SK-N-SH treated with all-trans-retinoic acid at 6 μM for 48 hours (cell line): Measurements from ENCODE around the gene OR7D4.

Experiments
- ATAC-seq: fragments of 200-7000 bp; cut with Tn5 transposase; 3 replicates; pipeline ENCODE4 v1.9.1; 2020; ENCODE audit warnings: mild to moderate bottlenecking, moderate library complexity
- CREB5 ChIP-seq: fragments of 250-450 bp; sonication (Bioruptor Pico); IDR thresholded peaks from 2 replicates; pipeline ENCODE4 v1.5.1; 2020; ENCODE audit warnings: low read depth, mild to moderate bottlenecking, moderate library complexity
- CSDC2 ChIP-seq: fragments of 250-450 bp; sonication (Bioruptor Pico); IDR thresholded peaks from 2 replicates; pipeline ENCODE4 v1.5.0; 2020; ENCODE audit warnings: mild to moderate bottlenecking, moderate library complexity
- ESRRG ChIP-seq: fragments of 250-450 bp; sonication (Bioruptor Pico); IDR thresholded peaks from 2 replicates; pipeline ENCODE4 v1.6.1; 2021; ENCODE audit warnings: mild to moderate bottlenecking
- GLIS3 ChIP-seq: fragments of 250-450 bp; sonication (Bioruptor Pico); IDR thresholded peaks from 2 replicates; pipeline ENCODE4 v1.5.0; 2020; ENCODE audit warnings: mild to moderate bottlenecking, moderate library complexity
- ISL1 ChIP-seq: fragments of 250-450 bp; sonication (Bioruptor Pico); IDR thresholded peaks from 2 replicates; pipeline ENCODE4 v2.1.2; 2022; ENCODE audit warnings: mild to moderate bottlenecking, moderate library complexity
- OSR1 ChIP-seq: fragments of 250-450 bp; sonication (Bioruptor Pico); IDR thresholded peaks from 2 replicates; pipeline ENCODE4 v1.8.0; 2022; ENCODE audit warnings: moderate library complexity, mild to moderate bottlenecking, inconsistent platforms
- POU6F1 ChIP-seq: fragments of 250-450 bp; sonication (Bioruptor Pico); IDR thresholded peaks from 2 replicates; pipeline ENCODE4 v1.8.0; 2021; ENCODE audit warnings: low read depth, mild to moderate bottlenecking, moderate library complexity, borderline replicate concordance
- PPARA ChIP-seq: fragments of 250-450 bp; sonication (Bioruptor Pico); IDR thresholded peaks from 2 replicates; pipeline ENCODE4 v1.5.0; 2020; ENCODE audit warnings: mild to moderate bottlenecking, borderline replicate concordance
- RARB ChIP-seq: fragments of 250-450 bp; sonication (Bioruptor Pico); IDR thresholded peaks from 2 replicates; pipeline ENCODE4 v1.8.0; 2021; ENCODE audit warnings: mild to moderate bottlenecking, moderate library complexity
- SNAI2 ChIP-seq: fragments of 250-450 bp; sonication (Bioruptor Pico); IDR thresholded peaks from 2 replicates; pipeline ENCODE4 v1.5.0; 2020; ENCODE audit warnings: mild to moderate bottlenecking, moderate library complexity
- TCF4 ChIP-seq: fragments of 250-450 bp; sonication (Bioruptor Pico); IDR thresholded peaks from 2 replicates; pipeline ENCODE4 v1.8.0; 2021; ENCODE audit warnings: mild to moderate bottlenecking, moderate library complexity, borderline replicate concordance
- TOX ChIP-seq: fragments of 250-450 bp; sonication (Bioruptor Pico); IDR thresholded peaks from 2 replicates; pipeline ENCODE4 v1.8.0; 2021; ENCODE audit warnings: mild to moderate bottlenecking, moderate library complexity, borderline replicate concordance
- ZC3H10 ChIP-seq: fragments of 250-450 bp; sonication (Bioruptor Pico); IDR thresholded peaks from 2 replicates; pipeline ENCODE4 v1.5.1; 2021; ENCODE audit warnings: mild to moderate bottlenecking, moderate library complexity
- ZFP3 ChIP-seq: fragments of 250-450 bp; sonication (Bioruptor Pico); IDR thresholded peaks from 2 replicates; pipeline ENCODE4 v1.5.0; 2020; ENCODE audit warnings: mild to moderate bottlenecking, moderate library complexity
- ZFP30 ChIP-seq: fragments of 450-650 bp; formaldehyde crosslinking; IDR thresholded peaks from 2 replicates; pipeline ENCODE4 v1.5.0; 2022; ENCODE audit warnings: mild to moderate bottlenecking, moderate library complexity
- ZNF565 ChIP-seq: fragments of 450-650 bp; formaldehyde crosslinking; conservative IDR thresholded peaks from 2 replicates; pipeline ENCODE4 v1.5.0; 2020; ENCODE audit warnings: low read depth, mild to moderate bottlenecking, moderate library complexity
- ZNF70 ChIP-seq: fragments of 450-650 bp; formaldehyde crosslinking; IDR thresholded peaks from 2 replicates; pipeline ENCODE4 v1.5.0; 2020; ENCODE audit warnings: mild to moderate bottlenecking, moderate library complexity
- ZNF8 ChIP-seq: fragments of 450-650 bp; formaldehyde crosslinking; IDR thresholded peaks from 2 replicates; pipeline ENCODE4 v1.5.0; 2020; ENCODE audit warnings: mild to moderate bottlenecking, moderate library complexity
- TF ChIP-seq, protein P1 (sequence below): fragments of 250-450 bp; sonication (Bioruptor Pico); IDR thresholded peaks from 2 replicates; pipeline ENCODE4 v1.5.1; 2021; ENCODE audit warnings: mild to moderate bottlenecking, moderate library complexity
- TF ChIP-seq, protein P2 (sequence below): fragments of 250-450 bp; sonication (Bioruptor Pico); IDR thresholded peaks from 2 replicates; pipeline ENCODE4 v1.5.0; 2020; ENCODE audit warnings: mild to moderate bottlenecking, moderate library complexity
- TF ChIP-seq, protein P3 (sequence below): fragments of 250-450 bp; sonication (Bioruptor Pico); IDR thresholded peaks from 2 replicates; pipeline ENCODE4 v1.8.0; 2020; ENCODE audit warnings: mild to moderate bottlenecking, moderate library complexity, borderline replicate concordance

Gene OR7D4

DNA sequence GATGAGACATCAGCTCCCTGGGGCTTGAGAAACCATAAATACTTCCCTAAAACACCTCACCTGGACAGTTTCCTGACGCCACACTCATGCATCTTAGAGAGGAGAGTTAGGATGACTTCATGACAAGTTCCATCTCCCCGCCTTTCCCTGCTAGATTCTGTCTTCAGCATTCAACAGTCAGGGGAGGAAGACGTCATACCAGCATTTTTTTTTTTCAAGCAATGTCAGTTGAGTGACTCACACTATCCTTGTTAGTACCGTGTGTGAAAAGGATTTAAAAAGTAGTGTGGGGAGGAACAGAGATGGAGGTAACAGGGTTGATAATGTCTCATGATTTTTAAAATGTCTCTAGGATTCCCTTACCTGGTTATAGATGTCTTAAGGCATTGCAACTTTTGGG, 40.5 kb downstream of the OR7D4 start, which contains the start of gene OR7D2:
TSS of gene OR7D2 (plus strand) at position 79 of the 400 bp plus-strand sequence. CDS start 6,803 bp downstream, outside the sequence.
- no peak for ATAC-seq
- TF ChIP-seq, protein P1, sequence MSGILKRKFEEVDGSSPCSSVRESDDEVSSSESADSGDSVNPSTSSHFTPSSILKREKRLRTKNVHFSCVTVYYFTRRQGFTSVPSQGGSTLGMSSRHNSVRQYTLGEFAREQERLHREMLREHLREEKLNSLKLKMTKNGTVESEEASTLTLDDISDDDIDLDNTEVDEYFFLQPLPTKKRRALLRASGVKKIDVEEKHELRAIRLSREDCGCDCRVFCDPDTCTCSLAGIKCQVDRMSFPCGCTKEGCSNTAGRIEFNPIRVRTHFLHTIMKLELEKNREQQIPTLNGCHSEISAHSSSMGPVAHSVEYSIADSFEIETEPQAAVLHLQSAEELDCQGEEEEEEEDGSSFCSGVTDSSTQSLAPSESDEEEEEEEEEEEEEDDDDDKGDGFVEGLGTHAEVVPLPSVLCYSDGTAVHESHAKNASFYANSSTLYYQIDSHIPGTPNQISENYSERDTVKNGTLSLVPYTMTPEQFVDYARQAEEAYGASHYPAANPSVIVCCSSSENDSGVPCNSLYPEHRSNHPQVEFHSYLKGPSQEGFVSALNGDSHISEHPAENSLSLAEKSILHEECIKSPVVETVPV (CRISPR knock-in tag): no peak
- TF ChIP-seq RARB (CRISPR knock-in tag): no peak
- TF ChIP-seq, all 23 proteins: peak for 0

- no peak for TF ChIP-seq ISL1
- TF ChIP-seq ZNF8 (CRISPR knock-in tag): no peak
- TF ChIP-seq TOX (CRISPR knock-in tag): no peak
- TF ChIP-seq PPARA: no peak
- no peak for TF ChIP-seq ZC3H10 (CRISPR knock-in tag)
- TF ChIP-seq TCF4: no peak
- TF ChIP-seq, protein P2, sequence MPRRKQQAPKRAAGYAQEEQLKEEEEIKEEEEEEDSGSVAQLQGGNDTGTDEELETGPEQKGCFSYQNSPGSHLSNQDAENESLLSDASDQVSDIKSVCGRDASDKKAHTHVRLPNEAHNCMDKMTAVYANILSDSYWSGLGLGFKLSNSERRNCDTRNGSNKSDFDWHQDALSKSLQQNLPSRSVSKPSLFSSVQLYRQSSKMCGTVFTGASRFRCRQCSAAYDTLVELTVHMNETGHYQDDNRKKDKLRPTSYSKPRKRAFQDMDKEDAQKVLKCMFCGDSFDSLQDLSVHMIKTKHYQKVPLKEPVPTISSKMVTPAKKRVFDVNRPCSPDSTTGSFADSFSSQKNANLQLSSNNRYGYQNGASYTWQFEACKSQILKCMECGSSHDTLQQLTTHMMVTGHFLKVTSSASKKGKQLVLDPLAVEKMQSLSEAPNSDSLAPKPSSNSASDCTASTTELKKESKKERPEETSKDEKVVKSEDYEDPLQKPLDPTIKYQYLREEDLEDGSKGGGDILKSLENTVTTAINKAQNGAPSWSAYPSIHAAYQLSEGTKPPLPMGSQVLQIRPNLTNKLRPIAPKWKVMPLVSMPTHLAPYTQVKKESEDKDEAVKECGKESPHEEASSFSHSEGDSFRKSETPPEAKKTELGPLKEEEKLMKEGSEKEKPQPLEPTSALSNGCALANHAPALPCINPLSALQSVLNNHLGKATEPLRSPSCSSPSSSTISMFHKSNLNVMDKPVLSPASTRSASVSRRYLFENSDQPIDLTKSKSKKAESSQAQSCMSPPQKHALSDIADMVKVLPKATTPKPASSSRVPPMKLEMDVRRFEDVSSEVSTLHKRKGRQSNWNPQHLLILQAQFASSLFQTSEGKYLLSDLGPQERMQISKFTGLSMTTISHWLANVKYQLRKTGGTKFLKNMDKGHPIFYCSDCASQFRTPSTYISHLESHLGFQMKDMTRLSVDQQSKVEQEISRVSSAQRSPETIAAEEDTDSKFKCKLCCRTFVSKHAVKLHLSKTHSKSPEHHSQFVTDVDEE (CRISPR knock-in tag): no peak
- no peak for TF ChIP-seq ZFP3 (CRISPR knock-in tag)
- TF ChIP-seq CSDC2 (CRISPR knock-in tag): no peak
- TF ChIP-seq GLIS3 (CRISPR knock-in tag): no peak
- TF ChIP-seq, protein P1 (CRISPR knock-in tag): no peak
- TF ChIP-seq CREB5 (CRISPR knock-in tag): no peak
- ATAC-seq: no peak
These were observed 44.1 kb downstream of the OR7D4 start for GRCh38 chr19:9175326-9175725.

GRCh38 chr19:9171393-9171991, 47.9 kb downstream of the OR7D4 start:
- TF ChIP-seq, protein P3, sequence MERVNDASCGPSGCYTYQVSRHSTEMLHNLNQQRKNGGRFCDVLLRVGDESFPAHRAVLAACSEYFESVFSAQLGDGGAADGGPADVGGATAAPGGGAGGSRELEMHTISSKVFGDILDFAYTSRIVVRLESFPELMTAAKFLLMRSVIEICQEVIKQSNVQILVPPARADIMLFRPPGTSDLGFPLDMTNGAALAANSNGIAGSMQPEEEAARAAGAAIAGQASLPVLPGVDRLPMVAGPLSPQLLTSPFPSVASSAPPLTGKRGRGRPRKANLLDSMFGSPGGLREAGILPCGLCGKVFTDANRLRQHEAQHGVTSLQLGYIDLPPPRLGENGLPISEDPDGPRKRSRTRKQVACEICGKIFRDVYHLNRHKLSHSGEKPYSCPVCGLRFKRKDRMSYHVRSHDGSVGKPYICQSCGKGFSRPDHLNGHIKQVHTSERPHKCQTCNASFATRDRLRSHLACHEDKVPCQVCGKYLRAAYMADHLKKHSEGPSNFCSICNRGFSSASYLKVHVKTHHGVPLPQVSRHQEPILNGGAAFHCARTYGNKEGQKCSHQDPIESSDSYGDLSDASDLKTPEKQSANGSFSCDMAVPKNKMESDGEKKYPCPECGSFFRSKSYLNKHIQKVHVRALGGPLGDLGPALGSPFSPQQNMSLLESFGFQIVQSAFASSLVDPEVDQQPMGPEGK (CRISPR knock-in tag): no peak
- TF ChIP-seq ESRRG (CRISPR knock-in tag): no peak
- TF ChIP-seq TCF4: no peak
- TF ChIP-seq SNAI2: no peak
- no peak for TF ChIP-seq ZNF565 (CRISPR knock-in tag)
- TF ChIP-seq, protein P1 (CRISPR knock-in tag): no peak
- no peak for TF ChIP-seq ZFP30
- no peak for TF ChIP-seq CREB5 (CRISPR knock-in tag)
- TF ChIP-seq OSR1 (CRISPR knock-in tag): no peak
- no peak for TF ChIP-seq POU6F1
- no peak for TF ChIP-seq ZNF70 (CRISPR knock-in tag)
- no peak for ATAC-seq
